EH (cell line): ENCODE results near the gene PSEN1.

ENCODE experiments used
- DNase-seq: peaks from one replicate; pipeline ENCODE4 v3.0.0-alpha.2; 2015; ENCODE audit warnings: low read depth

PSEN1 gene

DNA sequence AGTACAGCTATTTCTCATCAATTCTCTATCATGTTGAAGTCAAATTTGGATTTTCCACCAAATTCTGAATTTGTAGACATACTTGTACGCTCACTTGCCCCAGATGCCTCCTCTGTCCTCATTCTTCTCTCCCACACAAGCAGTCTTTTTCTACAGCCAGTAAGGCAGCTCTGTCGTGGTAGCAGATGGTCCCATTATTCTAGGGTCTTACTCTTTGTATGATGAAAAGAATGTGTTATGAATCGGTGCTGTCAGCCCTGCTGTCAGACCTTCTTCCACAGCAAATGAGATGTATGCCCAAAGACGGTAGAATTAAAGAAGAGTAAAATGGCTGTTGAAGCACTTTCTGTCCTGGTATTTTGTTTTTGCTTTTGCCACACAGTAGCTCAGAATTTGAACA lies 83.8 kb downstream of the PSEN1 start:
- no peak for DNase-seq

DNA sequence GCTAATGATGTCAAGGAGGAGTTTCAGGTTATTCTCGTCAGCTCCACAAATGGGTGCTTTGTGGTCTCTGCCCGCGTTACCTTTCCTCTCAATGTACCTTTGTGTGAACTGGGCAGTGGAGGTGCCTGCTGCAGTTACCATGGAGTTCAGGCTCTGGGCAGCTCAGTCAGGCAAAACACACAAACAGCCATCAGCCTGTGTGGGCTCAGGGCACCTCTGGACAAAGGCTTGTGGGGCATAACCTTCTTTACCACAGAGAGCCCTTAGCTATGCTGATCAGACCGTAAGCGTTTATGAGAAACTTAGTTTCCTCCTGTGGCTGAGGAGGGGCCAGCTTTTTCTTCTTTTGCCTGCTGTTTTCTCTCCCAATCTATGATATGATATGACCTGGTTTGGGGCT lies 84.3 kb downstream of the PSEN1 start:
- DNase-seq: no peak

DNA sequence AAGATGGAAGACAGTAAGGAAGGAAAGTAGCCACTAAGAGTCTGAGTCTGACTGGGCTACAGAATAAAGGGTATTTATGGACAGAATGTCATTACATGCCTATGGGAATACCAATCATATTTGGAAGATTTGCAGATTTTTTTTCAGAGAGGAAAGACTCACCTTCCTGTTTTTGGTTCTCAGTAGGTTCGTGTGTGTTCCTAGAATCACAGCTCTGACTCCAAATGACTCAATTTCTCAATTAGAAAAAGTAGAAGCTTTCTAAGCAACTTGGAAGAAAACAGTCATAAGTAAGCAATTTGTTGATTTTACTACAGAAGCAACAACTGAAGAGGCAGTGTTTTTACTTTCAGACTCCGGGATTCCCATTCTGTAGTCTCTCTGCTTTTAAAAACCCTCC lies 85.6 kb downstream of the PSEN1 start:
- peak; percentile 63 for DNase-seq

DNA sequence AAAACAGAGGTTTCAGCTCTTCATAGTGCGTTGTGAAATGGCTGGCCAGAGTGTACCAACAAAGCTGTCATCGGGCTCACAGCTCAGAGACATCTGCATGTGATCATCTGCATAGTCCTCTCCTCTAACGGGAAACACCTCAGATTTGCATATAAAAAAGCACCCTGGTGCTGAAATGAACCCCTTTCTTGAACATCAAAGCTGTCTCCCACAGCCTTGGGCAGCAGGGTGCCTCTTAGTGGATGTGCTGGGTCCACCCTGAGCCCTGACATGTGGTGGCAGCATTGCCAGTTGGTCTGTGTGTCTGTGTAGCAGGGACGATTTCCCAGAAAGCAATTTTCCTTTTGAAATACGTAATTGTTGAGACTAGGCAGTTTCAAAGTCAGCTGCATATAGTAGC lies 86.7 kb downstream of the PSEN1 start:
- DNase-seq: no peak

DNA sequence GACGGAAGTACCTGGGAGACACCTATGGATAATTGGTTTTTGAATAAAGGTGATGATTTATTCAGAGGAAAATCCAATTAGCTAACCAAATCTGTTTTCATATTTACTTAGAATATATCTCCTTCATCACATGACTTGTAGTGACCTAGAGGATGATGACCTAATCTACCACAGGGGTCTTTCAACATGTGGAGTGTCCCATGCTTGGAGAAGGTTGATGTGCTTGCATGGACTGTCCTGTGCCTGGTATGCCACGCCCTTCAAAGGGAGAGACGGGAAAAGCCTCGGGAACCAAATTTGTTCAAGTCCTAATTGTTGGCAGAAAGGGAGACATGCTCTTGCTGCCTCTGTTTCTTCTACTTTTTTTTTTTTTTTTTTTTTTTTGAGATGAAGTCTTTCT lies 89.2 kb downstream of the PSEN1 start:
- no peak for DNase-seq

DNA sequence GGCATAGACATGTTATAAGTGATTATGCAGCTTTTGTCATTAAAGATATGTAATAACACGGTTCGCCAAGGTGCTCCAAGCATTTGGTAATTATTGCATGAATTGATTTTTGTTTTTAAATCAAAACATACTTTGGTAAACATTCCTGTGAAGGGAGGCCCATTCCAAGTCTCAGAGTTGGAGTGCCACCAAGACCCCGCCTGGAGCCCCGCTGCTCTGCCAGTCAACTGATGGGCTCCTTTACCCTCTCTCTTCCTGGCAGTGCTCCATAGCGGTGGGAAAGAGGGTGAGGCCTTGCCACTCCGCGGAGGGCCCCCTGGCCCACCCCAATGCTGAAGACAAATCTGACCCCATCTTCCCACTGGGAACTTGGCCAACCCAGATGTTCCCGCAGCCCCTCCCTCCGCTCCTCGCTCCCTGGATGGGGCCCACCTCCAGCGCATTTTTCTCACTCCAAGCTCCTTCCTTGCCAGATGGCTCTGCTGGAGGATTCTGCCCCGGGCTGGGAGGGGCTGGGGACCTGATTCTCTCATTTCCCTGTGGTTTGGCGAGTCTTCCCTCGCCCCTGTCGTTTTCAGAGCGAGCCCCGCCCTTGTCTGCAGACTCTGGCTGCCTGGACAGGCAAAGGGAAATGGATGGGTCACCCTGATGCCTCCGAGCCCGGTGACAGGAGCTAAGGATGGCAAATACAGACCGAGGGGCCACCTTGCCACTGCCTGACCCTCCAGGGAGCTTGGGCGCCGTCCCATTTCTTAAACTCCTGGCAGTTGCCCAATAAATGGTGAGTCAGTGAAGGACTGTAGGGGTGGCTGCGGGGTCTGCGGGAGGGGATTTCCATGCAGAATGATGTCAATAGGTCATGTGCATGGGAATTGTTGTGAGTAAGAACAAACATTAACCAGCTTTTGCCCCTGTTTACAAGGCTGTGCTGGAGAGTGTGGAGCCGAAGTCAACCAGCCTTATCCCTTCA lies 91.8 kb downstream of the PSEN1 start:
- peak; percentile 80 for DNase-seq

DNA sequence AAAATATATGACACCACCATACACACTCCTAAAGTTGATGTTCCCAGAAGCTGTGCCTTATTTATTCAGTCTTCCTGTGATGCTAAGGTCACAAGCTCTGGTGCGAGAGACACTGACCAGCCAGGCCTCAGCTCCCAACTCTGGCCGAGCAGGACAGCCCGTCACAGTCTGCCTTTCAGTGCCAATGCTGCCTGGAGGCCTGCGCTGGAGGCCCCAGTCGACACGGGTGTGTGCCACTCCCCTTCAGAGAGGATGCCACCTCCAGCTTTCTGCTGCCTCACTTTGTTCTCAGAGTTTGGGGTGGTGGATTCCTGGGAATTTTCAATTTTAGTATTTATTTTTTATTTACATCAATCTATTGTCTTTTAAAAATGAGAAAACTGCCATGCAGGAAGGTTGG lies 93.7 kb downstream of the PSEN1 start:
- no peak for DNase-seq

DNA sequence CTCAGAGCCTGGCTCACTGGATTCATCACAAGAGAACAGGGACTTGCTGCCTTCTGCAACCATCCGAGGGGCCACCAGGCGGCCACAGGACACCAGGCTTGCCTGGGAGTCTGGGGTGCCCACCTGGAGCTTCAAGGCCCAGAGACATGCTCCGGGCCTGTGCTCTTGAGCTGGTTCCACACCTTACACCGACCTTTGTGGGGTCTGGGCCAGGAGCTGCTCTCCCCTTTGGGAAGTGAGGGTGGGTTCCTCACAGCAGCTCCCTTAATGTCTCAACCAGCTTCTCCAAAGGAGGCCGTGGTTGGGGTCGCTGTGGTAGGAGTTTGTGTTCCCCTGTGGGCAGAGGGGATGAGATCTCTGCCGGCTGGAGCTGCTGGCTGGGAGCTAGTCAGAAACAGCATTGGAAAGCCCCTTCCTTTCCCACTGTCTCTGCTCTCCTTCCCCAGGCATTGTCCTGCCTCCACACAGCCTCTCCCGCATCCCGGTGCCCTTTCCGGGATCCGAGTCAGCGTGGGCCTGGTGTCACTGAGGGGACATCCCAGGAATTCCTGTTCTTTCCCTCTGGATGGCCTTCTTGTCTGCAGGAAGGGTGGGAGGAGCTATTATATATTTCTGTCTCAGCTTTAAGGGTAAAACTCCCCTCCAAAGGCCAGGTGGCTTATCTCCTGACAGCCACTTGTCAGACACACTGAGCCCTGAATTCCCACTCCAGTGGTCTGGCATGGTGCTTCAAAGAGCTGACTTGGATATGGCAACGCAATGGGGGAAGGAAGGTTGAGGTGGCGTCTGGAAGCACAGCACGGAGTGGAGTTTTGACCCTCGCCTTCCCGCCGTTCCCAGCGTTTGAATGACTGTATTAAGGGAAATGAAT lies 95.9 kb downstream of the PSEN1 start:
- no peak for DNase-seq

DNA sequence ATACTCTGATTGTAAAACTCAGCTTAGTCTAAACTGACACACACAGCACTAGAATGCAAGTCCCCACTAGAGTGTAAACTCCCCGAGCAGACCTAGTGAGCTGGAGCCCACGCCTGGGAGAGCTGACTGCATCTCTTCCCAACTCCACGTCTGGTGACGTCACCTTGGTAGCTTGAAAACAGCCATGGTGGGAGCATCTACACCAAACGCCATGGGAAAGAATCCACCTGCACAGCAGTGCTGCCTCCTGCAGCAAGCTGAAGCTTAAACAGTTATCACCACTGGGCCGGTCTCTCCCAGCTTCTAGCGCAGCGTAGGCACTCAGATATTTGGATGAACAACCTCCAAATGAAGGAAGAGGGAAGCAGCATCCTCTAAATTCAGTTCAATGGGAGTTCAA lies 96.7 kb downstream of the PSEN1 start:
- no peak for DNase-seq

DNA sequence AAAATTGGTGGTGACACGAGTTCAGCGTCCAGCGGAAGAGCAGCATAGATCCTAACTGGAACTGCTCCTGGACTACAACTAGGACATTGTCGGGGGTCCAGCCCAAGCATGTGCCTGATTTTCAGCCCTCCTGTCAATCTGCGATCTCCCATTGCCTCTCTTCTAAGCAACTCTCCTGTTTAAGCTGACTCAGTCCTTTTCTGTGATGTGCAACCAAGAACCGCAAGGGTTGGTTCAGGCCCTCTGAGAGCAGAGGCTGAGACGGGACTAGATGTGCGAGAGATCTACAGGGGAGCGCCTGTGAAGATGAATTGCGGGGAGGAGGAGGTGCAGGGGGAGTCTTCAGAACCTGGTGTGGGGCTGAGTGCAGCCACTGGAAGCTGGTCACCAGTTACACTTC lies 97.3 kb downstream of the PSEN1 start:
- no peak for DNase-seq

DNA sequence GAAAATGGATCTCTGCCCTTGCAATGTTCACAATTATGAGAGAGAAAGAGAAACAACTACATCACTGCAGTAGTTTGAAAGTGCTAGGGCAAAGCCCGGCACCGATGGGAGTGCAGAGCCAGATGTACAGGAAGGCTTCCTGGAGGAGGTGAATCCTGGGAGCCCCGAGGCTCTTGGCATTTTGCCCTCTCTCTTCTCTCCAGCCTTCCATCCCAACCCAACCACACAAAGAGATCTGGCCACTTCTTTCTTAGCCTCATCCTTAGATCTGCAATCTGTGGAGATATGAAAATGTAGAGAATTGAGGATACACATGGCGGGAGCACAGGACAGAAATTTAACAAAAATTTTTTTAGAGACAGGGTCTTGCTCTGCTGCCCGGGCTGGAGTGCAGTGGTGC lies 97.7 kb downstream of the PSEN1 start:
- no peak for DNase-seq

DNA sequence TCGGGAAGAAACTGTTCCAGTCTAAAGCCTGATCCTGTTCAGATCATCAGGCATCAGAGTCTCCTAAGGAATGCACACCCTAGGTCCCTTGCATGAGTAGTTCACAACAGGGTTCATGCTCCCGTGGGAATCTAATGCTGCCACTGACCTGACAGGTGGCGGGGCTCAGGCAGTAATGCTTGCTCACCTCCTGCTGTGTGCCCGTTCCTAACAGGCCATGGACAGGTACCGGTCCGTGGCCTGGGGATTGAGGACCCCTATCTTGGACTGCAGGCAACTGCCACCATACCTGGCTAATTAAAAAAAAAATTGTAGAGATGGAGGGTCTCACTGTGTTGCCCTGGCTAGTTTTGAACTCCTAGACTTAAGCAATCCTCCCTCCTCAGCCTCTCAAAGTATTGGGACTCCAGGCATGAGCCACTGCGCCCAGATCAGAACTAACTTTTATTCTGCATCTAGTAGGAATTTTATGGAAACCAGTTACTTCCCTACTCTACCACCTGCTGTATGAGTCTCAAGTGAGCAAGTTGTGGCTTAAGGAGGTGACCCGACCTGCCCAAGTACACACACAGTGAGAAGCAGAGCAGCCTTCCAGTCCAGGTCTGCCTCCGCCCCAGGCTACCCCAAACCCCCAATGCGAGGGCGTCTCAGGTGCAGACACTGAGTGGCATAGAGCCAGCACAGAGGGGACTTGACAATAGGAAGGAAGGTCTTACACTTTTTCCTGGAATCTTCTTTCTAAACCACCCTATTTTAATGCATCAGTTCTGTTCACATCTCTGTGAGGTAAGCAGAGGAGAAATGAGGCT lies 98.5 kb downstream of the PSEN1 start:
- no peak for DNase-seq

DNA sequence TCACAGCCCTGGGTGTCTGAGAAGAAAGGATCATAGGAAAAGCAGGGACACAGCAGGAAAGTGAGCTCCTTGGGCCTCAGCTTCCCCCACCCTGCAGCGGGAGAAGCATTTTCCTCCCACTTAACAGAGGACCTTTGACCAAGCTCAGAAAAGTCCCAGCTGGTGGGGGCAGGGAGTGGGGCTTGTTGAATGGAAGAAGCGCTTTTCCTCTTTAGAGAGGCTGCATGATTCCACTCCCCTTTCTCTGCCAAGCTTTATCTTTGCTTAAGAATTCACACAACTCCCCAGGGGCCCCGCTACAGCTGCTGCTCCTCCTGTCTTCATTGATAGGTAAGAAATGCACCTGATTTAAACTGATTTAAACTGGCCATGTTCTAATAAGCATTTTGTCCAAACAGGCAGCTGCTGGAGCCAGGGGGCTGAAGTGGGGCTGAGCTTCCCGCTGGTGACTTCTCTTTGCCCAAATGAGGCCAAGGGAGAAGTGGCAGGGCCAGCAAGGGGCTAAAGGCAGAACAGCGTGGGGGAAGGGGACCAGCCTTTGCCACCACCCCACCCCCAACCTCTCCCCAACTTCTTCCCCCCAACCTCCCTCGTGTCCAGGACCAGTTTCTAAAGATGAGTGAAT lies 99.3 kb downstream of the PSEN1 start:
- no peak for DNase-seq

DNA sequence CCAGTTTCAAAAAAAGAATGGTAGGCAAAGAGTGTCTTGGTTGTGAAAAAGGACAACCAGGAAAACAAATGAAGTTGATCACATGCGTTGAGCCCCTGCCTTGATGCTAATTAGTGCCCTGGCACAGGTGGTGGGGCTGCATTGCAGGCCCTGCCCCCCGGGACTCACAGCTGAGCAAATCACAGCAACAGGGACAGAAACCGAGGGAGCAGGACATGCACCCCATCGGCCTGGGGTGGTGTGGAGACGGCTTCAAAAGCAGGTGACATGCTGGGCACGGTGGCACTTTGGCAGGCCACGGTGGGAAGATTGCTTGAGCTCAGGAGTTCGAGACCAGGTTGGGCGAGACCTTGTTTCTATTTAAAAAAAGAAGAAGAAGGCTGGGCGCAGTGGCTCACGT lies 99.8 kb downstream of the PSEN1 start:
- no peak for DNase-seq

DNA sequence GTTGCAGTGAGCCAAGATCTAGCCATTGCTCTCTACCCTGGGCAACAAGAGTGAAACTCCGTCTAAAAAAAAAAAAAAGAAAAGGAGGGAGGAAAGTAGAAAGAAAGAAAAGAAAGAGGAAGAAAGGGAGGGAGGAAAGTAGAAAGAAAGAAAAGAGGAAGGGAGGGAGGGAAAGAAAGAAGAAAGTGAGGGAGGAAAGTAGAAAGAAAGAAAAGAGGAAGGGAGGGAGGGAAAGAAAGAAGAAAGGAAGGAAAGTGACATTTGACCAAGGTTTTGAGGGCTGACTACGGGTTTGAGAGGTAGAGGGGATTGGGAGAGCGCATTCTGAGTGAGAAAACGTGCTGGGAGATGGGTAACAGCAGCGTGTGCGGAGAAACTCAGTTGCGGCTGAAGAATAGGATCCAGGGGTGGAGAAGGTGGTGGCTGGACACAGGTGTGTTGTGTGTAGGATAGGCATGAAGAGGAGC lies 100.5 kb downstream of the PSEN1 start:
- no peak for DNase-seq

DNA sequence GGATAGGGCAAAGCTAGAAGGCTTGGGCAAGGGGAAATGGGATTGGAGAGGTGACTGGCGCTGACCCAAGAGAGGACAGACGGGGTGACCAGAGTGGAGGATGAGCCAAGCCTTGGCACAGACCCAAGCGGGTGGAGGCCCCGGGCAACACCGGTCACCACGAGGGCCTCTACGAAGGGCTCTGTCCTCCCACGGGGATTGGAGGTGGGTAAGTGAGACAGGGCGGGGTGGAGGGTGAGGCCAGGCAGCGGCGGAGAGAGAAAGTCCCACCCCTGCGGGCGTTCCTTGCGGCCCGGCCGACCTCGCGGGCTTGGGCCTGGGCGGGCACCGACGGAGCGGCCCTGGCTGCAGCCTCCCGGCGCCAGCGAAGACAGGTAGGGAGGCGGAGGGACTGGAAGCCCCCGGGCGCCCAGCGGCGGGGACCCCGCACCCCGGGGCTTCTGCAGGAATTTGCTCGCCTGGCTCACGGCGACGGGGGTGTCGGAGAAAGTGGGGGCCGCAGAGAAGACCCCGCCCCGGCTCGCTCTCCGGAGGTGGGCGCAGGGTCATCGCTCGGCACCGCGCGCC lies 101.0 kb downstream of the PSEN1 start, which contains the start of gene PAPLN:
Gene PAPLN, plus strand, starts transcription at position 288 of the 567 bp plus-strand sequence. CDS start 2,273 bp downstream, outside the sequence.
- no peak for DNase-seq

DNA sequence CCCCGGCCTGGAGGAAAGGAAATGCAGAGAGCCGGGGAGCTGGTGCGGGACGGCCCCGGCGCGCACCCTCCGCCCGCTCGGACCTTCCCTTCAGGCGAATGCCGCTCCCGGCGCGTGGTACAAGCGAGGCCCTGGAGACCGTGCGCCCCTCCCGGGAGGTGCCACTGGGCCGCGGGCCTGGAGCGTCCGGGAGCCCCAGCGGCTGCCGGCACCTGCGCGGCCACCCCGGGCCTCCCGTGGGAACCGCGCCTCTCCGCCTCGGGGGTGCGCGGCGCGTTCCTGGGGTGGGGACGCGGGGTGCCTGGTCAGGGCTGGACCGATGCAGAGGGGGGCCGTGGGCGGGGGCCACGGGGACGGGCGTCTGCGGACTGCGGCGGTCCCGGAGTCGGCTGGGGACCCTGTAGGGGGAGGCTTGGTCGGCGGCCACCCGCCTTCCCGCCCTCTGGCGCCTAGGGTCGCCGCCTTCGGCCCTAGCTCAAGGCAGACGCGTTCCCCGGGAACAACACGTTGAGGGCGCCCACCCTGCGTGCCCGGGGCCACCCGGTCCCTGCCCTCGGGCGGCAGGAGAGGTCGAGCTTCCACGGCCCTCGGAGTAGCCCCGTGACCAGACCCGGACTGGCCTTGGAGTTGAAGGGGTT lies 101.6 kb downstream of the PSEN1 start:
- no peak for DNase-seq

DNA sequence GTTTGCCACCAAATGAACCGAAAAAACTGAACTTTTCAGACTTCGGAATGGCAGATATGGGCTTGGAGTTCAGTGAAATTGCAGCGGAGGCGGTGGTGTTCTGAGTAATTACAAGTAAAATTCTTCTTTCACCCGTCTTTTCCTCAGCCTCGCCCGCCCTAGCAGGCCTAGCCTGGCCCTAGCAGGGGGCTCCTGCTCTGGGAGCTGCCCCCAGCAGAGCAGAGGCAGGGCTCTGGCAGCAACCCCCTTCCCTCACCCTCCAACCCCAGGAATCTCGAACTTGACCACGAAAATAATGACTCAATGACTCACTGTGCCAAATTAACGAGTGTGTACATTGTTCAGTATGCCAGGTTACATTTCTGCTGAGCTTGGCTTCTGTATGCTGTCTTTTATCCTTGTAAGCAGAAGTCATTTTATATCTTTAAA lies 102.1 kb downstream of the PSEN1 start:
- DNase-seq: peak; percentile 87

DNA sequence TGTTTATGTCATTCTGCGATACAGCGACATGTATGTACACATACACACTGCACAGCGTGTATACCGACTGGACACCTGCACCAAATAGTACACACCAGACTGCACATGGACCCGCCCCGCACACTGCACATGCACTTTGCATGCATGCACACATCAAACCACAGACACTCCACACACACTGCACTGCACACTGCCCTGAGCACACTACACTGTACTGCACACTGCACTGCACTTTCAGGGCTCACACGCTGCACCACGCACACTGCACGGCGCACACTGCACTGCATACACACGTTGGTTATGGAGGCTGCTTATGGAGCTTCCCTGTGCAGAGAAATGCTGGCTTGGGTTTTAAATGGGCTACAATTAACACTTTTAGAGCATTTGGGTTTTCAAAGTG lies 102.6 kb downstream of the PSEN1 start:
- DNase-seq: no peak

DNA sequence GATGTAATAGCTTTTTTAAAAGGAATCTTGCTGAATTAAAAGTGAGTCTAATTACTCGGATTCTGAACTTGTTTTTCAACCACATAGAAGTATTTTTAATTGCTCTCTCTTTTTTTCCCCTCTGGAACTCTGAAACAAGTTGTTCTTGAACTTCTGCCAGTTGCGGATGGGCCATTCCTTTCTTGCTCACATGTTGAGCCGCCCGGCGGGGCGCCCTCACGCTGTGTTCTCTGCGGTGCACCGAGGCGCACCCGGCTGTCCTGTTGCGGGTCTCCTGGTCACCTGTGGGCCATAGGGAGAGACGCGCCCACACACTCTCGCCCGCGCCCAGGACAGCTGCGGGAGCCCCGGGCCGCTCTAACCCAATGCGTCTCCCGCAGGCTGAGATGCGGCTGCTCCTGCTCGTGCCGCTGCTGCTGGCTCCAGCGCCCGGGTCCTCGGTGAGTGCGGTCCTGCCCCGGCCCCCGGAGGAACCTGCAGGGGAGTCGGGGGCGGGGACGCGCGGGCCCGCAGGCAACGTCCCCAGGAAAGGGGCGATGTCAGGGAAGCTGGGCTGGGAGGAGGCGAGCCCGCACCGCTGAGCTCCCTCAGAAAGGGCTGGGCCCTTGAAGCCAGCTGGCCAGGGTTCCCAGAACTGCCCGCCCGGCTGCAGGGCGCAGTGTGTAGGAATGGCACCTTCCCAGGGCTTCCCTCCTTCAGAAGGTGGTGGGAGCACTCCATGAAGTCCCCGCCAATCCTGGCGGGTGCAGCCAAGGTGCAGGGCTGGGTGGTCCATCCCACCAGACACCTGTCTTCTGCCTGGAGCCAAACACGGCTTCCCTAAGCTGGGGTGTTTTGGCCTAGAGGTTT lies 103.3 kb downstream of the PSEN1 start:
- DNase-seq: peak; percentile 85
